HEK293 (cell line): ENCODE results near the gene RMC1.
"Not testable (repeated sequence)": the region's sequence is repeated elsewhere in the genome, so short reads cannot be mapped to it uniquely, and the experiment has no call there.

ENCODE experiments used
- CTCF ChIP-seq: fragments of 450-650 bp; formaldehyde crosslinking; IDR thresholded peaks from 2 replicates; pipeline ENCODE4 v1.5.1; 2016; ENCODE audit warnings: missing biosample characterization, missing genetic modification characterization
- INSM2 ChIP-seq: fragments of 450-650 bp; formaldehyde crosslinking; IDR thresholded peaks from 2 replicates; pipeline ENCODE4 v1.5.1; 2016; ENCODE audit warnings: missing biosample characterization, missing genetic modification characterization
- MEIS1 ChIP-seq: sonication (generic); formaldehyde crosslinking; IDR thresholded peaks from 2 replicates; pipeline ENCODE4 v1.8.1; 2022; ENCODE audit warnings: missing genetic modification reagents, mild to moderate bottlenecking, borderline replicate concordance
- REST ChIP-seq: fragments of 450-650 bp; formaldehyde crosslinking; IDR thresholded peaks from 2 replicates; pipeline ENCODE4 v1.5.1; 2016; ENCODE audit warnings: missing biosample characterization, missing genetic modification characterization
- TSHZ1 ChIP-seq: fragments of 450-650 bp; formaldehyde crosslinking; IDR thresholded peaks from 2 replicates; pipeline ENCODE4 v1.5.1; 2016; ENCODE audit warnings: missing biosample characterization, missing genetic modification characterization, borderline replicate concordance
- ZBTB17 ChIP-seq: fragments of 450-650 bp; formaldehyde crosslinking; IDR thresholded peaks from 2 replicates; pipeline ENCODE4 v1.5.1; 2016; ENCODE audit warnings: missing biosample characterization, missing genetic modification characterization
- ZBTB49 ChIP-seq: fragments of 450-650 bp; formaldehyde crosslinking; IDR thresholded peaks from 2 replicates; pipeline ENCODE4 v1.5.1; 2016; ENCODE audit warnings: missing biosample characterization, missing genetic modification characterization, low read depth
- ZFP69B ChIP-seq: fragments of 450-650 bp; formaldehyde crosslinking; IDR thresholded peaks from 2 replicates; pipeline ENCODE4 v1.5.1; 2016; ENCODE audit warnings: missing biosample characterization, missing genetic modification characterization
- ZNF248 ChIP-seq: fragments of 450-650 bp; formaldehyde crosslinking; IDR thresholded peaks from 2 replicates; pipeline ENCODE4 v1.5.1; 2017; ENCODE audit warnings: missing biosample characterization, missing genetic modification characterization
- ZNF274 ChIP-seq, 2 experiments: fragments of 200-500 bp in 1 of 2; fragments of 450-650 bp in 1 of 2; sonication (Bioruptor generic) in 1 of 2; formaldehyde crosslinking in 1 of 2; IDR thresholded peaks; 2 replicates each; pipeline versions ENCODE4 v1.5.1 to v1.6.1; 2014 to 2016; ENCODE audit warnings: borderline replicate concordance in 1 of 2, inconsistent platforms in 1 of 2, low read length in 1 of 2, missing biosample characterization in 1 of 2, missing genetic modification characterization in 1 of 2
- ZNF398 ChIP-seq: fragments of 450-650 bp; formaldehyde crosslinking; IDR thresholded peaks from 2 replicates; pipeline ENCODE4 v1.5.1; 2017; ENCODE audit warnings: missing biosample characterization, missing genetic modification characterization
- ZNF501 ChIP-seq: fragments of 450-650 bp; formaldehyde crosslinking; IDR thresholded peaks from 2 replicates; pipeline ENCODE4 v1.5.1; 2016; ENCODE audit warnings: missing biosample characterization, missing genetic modification characterization
- ZNF704 ChIP-seq: fragments of 450-650 bp; formaldehyde crosslinking; IDR thresholded peaks from 2 replicates; pipeline ENCODE4 v1.5.1; 2016; ENCODE audit warnings: missing biosample characterization, missing genetic modification characterization

GRCh38 chr18:23512216-23512615, 8.9 kb downstream of the RMC1 start:
- TF ChIP-seq CTCF (tag by site-specific recombination); ZBTB49 (tag by site-specific recombination); INSM2 (tag by site-specific recombination); ZNF704 (tag by site-specific recombination); ZNF274 (IDR thresholded peaks at IDR 0.05; ENCODE audit: low read length); ZNF274 (tag by site-specific recombination; IDR thresholded peaks at IDR 0.05; ENCODE audit: borderline replicate concordance); ZBTB17 (tag by site-specific recombination); ZNF398 (tag by site-specific recombination); TSHZ1; ZNF248; ZNF501 (tag by site-specific recombination); MEIS1 (CRISPR knock-in tag); REST; ZFP69B (tag by site-specific recombination): not testable (repeated sequence)
